Hepatic stellate cell (primary cell): Measurements from ENCODE around the gene NPRL2.
A peak's percentile ranks its signal among the peaks of the same experiment; 100 is the strongest.

Source experiments
- DNase-seq: peaks from one replicate; pipeline ENCODE4 v3.0.0; 2011; ENCODE audit warnings: low spot score

The NPRL2 gene

DNA sequence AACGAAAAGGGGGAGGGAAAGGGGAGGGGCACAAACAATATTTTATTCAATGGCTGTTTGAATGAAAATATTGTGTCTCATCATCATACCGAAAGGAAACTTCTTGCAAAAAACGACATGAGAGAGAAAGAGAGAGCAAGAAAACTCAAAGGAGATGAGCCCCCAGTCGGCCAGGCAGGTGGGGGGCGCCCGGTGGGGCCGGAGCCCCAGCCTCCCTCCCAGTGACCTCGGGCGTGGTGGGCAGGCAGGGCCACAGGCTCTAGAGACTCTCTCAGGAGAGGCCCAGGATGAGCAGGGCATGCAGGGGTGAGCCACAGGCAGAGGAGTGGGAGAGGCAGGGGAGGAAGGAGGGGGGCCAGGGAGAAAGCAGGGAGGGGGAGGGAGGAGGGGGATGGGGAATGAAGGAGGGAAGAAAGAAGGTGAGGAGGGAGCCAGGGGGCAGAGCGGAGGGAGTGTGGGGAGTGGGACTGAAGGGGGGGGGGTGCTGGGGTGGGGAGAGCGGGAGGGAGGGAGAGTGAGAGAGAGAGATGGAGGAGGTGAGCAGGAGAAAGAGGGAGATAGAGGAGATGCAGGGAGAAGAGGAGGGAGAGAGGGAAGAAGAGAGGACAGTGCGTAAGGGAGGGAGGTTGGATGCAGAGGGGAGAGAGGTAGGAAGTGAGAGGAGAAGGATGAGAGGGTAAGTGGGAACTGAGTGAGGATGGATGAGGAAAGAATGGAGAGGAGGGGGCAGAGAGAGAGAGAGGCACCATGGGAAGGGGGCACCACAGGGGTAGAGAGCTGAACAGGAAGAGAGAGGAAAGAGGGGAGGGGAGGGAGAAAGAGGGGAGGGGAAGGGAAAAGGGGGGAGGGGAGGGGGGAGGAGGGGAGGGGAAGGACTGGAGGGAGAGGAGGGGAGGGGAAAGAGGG is 22.8 kb upstream of the NPRL2 start:
- DNase-seq, result no peak

DNA sequence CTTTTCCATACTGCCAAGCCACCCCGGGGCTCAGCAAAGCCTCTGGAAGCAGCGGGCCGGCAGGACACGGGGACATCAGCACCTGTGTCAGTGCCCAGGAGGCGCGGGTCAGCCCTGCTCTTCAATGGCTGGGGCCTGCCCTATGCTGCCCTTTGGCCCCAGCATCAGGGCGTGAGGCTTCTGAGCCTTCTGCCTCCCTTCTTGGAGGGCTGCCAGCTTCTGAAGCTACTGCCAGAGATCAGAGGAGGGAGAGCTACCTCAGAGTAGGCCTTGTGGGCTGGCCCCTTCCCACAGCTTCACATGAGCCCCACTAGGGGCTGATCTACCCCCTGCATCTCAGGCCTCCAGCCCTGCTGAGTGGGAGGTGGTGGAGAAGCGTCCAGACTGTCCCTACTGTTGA is 21.8 kb upstream of the NPRL2 start:
- no peak for DNase-seq

DNA sequence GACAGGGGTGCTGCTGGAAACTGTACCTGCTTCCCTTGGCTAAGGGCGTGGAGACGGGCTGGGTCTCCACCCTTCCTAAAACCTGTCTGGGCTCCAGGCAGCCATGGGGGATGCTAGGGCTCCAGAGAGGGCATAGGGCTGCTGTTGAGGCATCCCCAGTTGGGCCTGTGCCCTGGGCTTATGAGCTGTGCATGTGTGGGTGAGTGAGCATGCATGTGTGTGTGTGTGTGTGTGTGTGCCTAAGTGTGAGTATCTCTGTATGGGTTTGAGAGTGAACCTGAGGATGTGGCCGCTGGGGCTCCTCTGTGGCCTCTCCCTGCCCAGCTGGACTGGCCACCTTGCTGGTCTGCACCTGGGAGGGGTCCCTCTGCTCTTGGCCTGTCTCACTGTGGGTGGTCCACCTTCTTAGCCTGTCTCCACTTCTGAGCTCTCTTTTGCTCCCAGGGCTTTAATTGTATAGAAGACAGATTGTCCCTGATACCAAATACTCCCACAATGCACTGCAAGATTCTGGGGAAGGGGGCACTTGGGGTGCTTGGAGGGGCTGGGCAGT is 20.6 kb upstream of the NPRL2 start:
- DNase-seq, result no peak

DNA sequence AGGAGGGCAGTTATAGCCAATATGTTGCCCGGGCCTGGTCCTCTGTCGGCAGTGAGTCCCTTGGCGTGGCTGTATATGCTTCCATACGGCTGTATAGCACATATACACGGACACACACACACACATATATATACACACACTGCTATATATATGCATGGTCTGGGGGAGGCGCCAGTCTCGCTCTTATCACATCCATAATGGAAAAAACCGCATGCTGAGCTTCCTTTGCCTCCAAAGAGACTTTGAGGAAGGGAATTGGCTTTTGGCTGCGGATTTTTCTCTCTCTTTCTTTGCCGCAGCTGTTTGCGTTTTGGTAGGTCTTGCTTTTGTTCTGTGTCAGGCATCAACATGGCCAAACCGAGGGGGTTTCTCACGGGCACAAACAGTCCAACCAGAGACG is 20.0 kb upstream of the NPRL2 start:
- no peak for DNase-seq

DNA sequence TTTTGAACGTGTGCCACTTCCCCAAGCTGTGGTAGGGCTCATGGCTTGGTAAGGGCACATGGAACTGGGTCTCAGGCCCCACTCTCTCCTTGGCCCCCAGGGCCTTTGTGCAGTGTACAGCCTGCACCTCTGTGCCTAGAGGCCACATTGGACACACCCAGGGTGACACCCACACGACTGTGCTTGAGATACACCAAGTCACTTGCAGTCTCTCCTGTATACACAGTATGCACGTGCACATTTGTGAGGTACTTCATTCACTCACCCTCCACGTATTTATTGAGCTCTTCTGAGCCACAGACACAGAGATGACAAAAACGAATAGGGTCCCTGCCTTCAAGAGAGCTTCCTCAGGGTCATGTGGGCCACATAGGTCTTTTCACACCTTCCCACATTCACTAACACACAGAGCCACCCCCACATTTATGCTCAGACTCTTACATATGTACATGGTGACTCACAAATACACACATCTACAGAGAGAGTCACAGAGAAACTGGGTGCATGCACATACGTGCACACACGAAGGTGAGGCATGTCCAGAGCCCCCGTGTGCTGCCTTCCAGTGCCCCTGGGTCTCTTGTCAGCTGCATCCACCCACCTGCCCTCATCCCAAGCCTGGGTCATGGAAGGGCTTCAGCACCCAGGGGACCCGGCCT is 18.6 kb upstream of the NPRL2 start:
- DNase-seq, result no peak

DNA sequence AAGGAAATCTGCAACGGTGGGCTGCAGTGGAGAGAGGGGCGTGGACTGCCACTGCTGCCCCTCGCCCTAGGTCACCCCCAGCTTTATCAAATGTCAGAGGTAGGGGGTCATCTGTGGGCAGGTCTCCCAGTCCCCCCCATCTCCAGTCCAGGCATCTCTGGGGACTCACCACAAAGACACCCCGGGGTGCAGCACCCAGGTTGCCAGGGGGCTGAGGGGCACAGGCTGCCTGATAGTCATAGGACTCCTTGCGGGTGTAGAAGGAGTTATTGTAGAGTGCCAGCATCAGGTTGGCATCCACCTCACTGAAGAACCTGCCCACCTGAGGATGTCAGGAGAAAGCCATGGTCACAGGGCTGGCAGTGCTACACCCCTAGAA is 15.3 kb upstream of the NPRL2 start:
- DNase-seq, result no peak

DNA sequence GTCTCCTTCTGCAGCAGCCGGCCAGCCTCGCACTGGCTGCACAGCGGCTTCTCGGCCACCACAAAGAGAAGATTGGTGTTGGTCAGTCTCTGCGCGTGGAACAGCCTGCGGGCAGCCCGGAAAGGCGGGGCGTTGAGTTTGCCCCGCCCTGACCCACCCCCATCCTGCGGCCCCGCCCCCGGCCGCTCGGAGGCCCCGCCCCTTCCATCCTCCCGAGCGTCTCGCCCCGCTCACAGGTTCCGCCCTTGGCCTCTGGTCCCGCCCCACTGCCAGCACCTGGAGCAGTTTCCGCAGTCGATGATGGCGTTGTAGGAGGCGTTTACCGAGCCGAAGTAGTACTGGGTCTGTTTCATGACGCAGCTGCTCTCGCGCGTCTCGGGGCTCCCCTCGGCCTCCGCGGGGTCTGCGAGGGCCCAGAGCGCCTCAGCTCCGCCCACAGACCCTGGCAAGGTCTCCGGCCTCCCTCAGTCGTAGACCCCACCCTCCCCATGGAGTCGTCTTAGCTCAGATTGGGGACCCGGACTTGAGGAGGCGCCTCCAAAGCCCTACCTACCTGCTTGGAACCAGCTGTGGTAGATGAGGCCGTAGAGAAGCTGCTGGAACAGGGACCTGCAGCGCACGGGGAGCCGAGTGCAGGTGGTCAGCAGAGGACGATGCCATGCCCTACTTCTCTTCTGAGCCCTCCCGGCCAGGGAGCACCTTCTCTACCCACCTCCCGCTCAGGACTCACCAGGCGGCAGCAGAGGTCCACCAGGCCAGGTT is 14.7 kb upstream of the NPRL2 start:
- peak; percentile 91 for DNase-seq

DNA sequence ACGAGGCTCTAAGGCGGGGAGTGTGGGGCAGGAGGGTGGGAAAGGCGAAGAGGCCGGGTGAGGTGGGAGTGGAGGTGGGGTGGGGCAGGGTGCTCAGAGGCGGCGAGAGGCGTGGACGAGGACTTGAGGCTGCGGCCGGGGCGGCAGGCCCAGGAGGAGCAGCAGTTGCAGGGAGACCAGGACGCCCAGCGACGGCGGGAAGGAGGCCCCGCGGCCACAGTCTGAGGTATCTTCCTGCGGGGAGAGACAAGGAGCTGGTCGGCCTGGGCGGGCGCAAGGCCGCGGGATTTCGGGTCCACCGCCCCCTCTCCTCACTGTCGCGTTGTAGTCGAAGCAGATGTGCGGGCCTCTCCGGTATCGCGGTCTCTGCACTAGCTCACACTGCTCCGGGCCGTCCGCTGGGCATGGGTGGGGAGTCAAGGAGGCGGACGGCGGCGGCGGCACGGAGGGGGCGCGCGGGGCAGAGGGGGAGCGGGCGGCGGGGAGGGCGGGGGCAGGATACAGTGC is 14.1 kb upstream of the NPRL2 start:
- DNase-seq, result no peak

DNA sequence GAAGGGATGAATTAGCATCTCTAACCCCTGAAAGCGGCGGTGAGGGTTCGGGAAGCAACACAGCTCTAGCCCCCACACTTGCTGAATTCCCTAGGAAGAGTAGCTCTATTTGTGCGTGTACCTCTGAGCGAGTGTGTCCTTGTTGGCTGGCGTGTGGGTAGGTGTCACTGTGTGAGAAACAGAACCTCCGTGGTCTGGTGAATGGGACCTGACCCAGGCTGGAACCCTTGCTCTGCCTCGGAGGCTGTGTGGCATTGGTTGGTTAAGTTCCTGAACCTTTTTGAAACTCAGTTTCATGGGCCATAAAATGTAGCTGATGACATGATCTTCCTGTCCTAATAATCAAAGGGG is 9.2 kb upstream of the NPRL2 start:
- no peak for DNase-seq

DNA sequence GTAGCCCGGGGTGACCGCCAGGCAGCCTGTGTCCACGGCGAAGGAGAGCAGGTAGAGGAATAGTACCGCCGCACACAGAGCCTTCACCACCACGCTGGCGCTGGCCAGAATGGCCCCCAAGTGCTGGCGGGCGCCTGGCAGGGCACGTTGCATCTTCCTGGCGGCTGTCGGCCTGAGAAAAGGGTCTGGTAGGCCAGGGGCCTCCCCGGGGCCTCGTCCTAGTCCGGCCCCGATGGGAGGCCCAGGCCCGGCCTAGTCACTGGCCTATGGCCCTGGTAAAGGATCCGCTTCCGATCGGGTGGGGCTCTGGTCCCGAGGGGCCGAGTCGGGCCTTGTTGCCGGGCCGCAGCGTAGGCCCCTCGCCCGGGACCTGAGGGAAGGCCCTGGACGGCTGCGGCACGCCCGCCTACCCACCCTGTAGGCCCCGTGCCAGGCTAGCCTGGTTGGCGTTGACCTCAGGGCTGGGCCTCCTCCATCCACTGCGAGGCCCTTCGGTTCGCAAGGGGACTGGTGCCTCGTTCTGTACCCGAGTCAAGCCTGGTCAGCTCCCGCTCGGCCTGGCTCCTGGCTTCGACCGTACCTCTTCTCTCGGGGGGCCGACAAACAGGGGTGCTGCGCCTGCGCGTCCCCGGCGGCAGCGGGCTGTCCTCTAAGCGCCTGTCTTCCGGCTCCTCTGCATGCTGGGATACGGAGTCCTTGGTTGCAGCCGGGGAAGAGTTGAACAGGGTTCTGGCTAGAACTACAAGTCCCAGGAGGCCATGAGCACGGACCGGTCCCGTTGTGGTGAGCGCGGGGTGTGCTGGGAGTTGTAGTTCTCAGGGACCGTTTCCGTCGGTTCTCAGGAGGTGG is 8.6 kb upstream of the NPRL2 start, which contains the start of gene TMEM115:
Gene TMEM115, minus strand, starts transcription at position 611 of the 849 bp plus-strand sequence. Its CDS starts 458 bp downstream, at position 153.
- DNase-seq, result peak; percentile 99

DNA sequence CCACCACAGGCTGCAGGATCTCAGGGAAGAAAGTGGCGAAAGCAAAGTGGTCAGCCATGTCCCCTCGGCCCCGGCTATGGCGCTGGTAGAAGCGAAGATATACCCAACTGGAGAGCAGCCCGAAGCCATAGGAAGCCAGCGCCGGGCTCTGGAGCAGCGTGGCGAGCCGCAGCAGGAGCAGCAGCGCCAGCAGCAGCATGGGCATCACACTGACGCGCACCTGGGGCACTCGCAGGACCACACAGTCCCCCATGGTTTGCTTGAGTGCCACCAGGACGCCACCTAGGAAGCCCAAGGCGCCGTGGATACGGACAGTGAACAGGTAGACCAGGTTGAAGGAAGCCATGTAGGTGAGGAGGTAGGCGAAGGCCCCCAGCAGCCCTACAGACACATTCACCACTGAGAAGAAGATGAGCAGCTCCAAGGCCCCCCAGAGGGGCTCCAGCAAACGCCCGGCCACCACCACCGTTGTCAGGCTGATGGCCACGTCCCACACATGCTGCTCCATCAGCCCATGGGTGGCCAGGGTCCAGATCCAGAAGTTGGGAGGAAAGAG is 7.9 kb upstream of the NPRL2 start:
- no peak for DNase-seq

DNA sequence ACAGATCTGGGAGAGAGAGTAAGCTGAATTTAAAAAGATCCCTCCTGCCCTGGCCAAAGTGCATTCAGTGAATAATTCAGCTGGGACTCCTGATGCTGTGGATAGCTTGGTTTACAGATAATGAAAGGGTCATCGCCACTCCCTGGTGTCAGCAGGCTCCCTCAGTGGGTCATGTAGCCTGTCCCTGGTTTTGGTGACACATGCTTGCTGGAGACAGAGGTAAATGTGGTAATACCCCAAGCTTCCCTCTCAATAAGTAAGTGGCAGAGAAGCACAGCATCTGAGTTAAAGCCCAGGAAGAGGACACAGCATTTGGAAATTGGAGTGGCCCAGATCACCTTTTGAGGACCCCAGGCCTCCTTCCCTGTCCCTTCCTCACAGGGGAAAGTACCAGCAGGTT is 6.9 kb upstream of the NPRL2 start:
- no peak for DNase-seq

DNA sequence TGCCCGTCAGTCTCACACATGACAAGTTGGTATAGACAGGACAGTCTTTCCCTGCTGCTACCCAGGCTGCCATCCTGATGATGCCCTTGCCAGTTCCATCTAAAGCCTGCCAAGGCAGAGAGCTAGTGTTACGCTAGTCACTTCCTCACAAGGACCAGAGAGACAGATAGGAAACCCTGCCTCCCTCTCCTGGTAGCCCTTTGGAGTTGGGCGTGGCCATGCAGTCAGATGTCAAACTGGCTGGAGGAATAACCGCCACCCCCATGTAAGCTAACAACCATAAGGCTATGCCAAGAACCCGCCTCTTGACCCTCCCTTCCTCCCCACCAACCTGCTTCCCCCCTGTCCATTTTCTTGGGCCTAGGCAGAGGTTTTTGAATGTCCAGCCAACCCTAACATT is 6.0 kb upstream of the NPRL2 start:
- DNase-seq, result no peak

DNA sequence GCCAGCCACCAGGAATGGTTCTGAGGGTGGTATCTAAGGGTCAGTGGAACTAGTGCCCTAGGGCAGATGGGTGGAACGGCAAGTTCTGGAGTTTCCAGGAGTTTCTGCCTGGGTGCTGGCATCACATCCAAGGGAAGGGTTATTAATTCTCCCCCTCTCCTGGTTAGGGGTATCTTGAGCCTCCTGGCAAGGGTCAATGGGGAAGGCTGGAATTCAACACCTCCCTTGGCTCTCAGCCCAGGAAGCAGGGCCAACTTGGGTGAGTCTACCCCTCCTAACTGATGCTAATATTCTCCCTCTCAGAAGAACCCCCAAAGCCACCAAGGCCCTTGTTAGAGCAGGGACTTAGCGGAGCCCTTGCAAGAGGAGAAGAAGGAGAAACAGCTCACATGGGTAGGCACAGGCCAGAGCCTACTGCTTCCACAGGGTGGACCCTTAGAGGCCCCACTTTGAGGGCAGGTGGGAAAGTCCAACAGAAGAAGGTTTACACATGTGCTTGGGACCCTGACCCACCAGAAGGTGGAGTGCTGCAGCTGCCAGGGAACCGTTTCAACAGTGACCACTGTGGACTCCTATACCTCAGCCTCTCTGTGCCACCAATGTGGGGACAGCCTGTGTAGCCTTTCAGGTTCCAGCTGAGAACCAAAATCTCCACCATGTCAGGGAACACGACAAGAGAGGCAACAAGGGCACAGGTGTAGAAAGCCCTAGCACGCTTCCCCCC is 5.4 kb upstream of the NPRL2 start:
- DNase-seq, result no peak

DNA sequence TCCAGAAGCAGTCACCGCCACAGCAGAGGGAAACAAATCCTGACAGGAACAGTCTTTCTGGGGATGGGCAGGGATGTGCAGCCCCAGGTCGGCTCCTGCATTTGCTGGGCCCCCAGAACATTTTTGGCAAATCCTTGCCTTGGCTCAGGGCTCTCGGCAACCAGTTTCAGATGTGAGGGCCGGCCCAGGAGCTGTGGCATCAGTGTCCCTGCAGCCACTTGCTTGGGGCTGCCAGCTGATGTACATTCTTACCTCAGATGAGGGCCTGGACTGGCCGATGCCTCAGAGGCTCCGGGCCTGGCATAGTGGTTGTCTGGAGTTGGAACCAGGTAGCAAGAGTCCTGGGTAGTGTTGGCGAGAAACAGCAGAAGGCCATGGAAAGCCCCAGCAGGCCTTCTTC is 4.3 kb upstream of the NPRL2 start:
- DNase-seq, result no peak

DNA sequence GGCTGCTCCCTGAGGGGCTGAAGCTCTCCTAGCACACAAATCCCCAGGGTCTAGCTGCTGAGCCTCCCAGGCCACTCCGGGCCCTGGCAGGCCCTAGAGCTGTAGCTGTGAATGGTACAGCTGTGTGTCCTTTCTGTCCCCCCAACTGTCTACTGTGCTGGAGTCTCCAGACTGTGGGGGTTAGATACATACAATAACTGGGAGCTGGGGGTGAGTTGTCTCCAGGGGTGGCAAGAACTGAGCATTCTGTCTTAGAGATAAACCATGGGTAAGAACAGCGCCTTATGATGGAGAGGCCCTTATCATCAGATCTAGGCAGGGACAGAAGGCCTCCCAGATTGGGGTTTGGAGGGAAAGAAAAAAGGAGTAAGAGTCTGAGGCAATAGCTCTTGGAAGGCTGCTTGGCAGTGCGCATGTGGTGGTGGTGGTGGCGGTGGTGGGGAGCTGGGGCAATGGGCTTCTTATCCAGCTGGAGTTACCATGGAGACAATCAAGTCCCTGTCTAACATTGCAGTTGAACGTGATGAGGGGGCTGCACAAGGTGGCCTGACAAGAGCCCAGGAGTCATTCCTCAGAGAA is 3.7 kb upstream of the NPRL2 start:
- no peak for DNase-seq

DNA sequence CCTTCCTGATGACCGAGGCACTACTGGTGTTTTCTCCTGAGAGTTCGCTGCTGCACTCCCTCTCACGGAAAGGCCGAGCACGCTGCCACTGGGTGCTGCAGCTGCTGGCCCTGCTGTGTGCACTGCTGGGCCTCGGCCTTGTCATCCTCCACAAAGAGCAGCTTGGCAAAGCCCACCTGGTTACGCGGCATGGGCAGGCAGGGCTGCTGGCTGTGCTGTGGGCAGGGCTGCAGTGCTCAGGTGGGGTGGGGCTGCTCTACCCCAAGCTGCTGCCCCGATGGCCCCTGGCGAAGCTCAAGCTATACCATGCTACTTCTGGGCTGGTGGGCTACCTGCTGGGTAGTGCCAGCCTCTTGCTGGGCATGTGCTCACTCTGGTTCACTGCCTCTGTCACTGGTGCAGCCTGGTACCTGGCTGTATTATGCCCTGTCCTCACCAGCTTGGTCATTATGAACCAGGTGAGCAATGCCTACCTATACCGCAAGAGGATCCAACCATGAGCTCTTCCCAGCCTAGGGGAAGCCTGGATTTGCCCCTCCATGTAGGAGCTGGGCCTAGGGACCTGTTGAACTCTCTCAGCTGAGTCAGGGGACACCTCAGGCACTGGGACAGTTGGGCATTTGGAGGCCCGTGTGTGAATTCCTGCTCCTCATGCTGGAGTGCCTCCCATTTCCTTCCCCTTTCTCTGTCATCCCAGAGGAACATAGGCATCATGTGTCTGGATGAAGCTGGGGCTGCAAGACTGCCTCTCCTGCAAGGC is 2.9 kb upstream of the NPRL2 start:
- no peak for DNase-seq

DNA sequence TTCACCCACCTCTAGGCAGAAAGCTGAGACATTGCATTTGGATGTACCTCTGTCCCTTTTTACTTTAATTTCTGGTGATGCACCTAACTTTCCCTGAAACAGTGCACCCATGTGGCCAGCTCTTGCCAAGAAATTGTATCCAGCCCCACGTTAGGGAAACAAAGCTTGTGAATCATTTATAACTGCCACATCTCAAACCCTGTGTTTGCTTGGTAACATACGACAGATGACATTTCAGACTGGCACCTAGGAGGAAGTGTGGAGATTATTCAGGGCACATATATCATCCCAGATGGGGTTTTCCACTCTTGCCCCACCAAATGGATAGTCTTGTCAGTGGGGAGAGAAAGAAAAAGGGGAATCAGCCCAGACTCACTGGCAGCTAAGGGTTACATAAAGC is 2.2 kb upstream of the NPRL2 start:
- DNase-seq, result peak; percentile 58

DNA sequence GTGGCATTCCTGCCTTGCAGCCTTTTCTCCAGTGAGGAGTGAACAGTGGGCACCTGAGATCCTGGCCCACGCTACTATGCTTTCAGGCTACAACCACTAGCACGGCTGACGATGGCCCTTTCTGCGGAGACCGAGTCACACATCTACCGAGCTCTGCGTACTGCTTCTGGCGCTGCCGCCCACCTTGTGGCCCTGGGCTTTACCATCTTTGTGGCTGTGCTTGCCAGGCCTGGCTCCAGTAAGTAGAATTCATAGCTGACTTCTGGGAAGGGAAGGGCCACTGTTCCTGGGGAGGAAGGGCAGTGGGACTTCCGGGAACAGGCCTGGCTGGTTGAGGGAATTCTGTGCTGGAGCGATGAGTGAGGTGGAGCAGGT is 735 bp upstream of the NPRL2 start:
- no peak for DNase-seq

DNA sequence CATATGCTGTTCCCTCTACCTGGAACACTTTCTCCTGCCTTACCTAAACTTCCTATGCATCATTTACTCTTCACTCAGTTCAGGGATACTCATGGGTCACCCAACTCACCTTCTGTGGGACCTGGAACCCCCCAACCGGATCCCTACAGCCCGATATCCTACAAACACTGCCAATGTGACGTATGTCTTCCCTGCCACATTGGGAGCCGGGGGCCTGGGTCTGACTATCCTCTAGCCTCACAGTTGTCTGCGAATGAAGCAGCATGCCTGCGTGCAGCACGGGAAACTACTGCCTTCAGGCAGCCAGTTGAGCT is 405 bp downstream of the NPRL2 start:
- no peak for DNase-seq
